Spleen (tissue), 7 donors: ENCODE results near the gene PKD1L1.

Experiments used
- CTCF ChIP-seq, 11 experiments: fragments of 200-600 bp in 7 of 11; fragments of 450-650 bp in 4 of 11; sonication (generic) in 4 of 11; IDR thresholded peaks in 8 of 11; conservative IDR thresholded peaks in 3 of 11; 1 replicate in 7 of 11; 2 replicates in 4 of 11; pipeline versions ENCODE4 v1.4.0 to v1.8.0; 2016 to 2021; ENCODE audit warnings: antibody characterized with exemption in 11 of 11, inconsistent platforms in 4 of 11, mild to moderate bottlenecking in 1 of 11
- POLR2A ChIP-seq, 3 donors: fragments of 450-650 bp; IDR thresholded peaks; one replicate each; pipeline ENCODE4 v1.5.1; 2017; ENCODE audit warnings: antibody characterized with exemption in 3 of 3, mild to moderate bottlenecking in 1 of 3
- donor health status: DM: no; HTN: no; CAD: no; lungs with moderate emphysema.
- donor health status: DM: no; HTN: no; CAD: no.
- donor health status: DM: no; HTN: no; CAD: no.

GRCh38 chr7:47902013-47902412, 46.3 kb downstream of the PKD1L1 start:
- TF ChIP-seq POLR2A (IDR thresholded peaks at IDR 0.05) (no peak), CTCF (IDR thresholded peaks at IDR 0.05 in 8 of 11, conservative IDR thresholded peaks at IDR 0.05 in 3 of 11) (no peak)
